B cell (primary cell): Measurements from ENCODE around the gene SUGP1.
A peak's percentile ranks its signal among the peaks of the same experiment; 100 is the strongest.

Experiments used
- EZH2 ChIP-seq: IDR thresholded peaks from 2 replicates; pipeline ENCODE4 v1.6.1; 2012; ENCODE audit warnings: borderline replicate concordance, low read depth, mild to moderate bottlenecking, moderate library complexity, low read length; ENCODE audit not compliant: insufficient read depth, poor library complexity, severe bottlenecking
- TF ChIP-seq, protein P1 (sequence below): fragments of 200-600 bp; IDR thresholded peaks from one replicate; pipeline ENCODE4 v1.8.0; 2022; ENCODE audit warnings: antibody characterized with exemption, mild to moderate bottlenecking

DNA sequence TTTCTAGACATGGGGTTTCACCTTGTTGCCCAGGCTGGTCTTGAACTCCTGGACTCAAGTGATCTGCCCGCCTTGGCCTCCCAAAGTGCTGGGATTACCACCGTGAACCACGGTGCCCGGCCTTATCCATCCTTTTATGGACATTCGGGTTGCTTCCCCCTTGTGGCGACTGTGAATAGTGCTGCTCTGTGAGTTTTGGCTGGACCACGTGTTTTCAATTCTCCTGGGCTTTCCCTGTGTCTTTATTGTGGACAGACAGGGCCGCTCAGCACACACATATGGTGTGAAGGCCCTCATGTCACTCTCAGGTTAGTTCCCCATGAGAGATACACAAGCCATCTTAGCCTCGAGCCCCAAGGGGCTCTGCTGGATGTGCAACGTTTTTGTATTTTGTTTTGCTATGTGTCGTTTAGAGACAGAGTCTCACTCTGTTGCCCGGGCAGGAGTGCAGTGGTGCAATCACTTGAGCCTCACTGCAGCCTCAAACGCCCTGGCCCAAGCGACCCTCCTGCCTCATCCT lies 40.8 kb upstream of the SUGP1 start:
- TF ChIP-seq, protein P1, sequence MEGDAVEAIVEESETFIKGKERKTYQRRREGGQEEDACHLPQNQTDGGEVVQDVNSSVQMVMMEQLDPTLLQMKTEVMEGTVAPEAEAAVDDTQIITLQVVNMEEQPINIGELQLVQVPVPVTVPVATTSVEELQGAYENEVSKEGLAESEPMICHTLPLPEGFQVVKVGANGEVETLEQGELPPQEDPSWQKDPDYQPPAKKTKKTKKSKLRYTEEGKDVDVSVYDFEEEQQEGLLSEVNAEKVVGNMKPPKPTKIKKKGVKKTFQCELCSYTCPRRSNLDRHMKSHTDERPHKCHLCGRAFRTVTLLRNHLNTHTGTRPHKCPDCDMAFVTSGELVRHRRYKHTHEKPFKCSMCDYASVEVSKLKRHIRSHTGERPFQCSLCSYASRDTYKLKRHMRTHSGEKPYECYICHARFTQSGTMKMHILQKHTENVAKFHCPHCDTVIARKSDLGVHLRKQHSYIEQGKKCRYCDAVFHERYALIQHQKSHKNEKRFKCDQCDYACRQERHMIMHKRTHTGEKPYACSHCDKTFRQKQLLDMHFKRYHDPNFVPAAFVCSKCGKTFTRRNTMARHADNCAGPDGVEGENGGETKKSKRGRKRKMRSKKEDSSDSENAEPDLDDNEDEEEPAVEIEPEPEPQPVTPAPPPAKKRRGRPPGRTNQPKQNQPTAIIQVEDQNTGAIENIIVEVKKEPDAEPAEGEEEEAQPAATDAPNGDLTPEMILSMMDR = peak; percentile 84
- TF ChIP-seq EZH2 = no peak
